ENCODE measurements around the gene COL6A2.

Gene COL6A2

GRCh38 chr21:46129846-46130651, 32.1 kb downstream of the COL6A2 start:
- H3K4me3 ChIP-seq (ENCODE audit: low read depth, low read length) = no peak overlapping the region
- H3K27me3 ChIP-seq (ENCODE audit: insufficient read depth, low read length) = no peaks in the 10 kb centered on the region
- H3K79me2 ChIP-seq (ENCODE audit: control insufficient read depth, insufficient read depth, low read length, unreplicated experiment) = no peaks in the 10 kb centered on the region
- no peak overlapping the region for H2AFZ ChIP-seq (ENCODE audit: low read length, unreplicated experiment)
- H3K36me3 ChIP-seq (ENCODE audit: insufficient read depth, low read length) = peaks cover 44% of the 10 kb centered on the region; the same call in 1 of the 2 replicates
- no peaks in the 10 kb centered on the region for H3K4me1 ChIP-seq (ENCODE audit: control insufficient read depth, insufficient read depth, low read length, unreplicated experiment)
- no peak overlapping the region for H3K27ac ChIP-seq (ENCODE audit: low read depth, low read length)

GRCh38 chr21:46130831-46131587, 33.1 kb downstream of the COL6A2 start:
- peaks cover 34% of the 10 kb centered on the region; the same call in 1 of the 2 replicates for H3K36me3 ChIP-seq (ENCODE audit: insufficient read depth, low read length)
- no peaks in the 10 kb centered on the region for H3K4me1 ChIP-seq (ENCODE audit: control insufficient read depth, insufficient read depth, low read length, unreplicated experiment)
- no peak overlapping the region for H3K4me3 ChIP-seq (ENCODE audit: low read depth, low read length)
- no peak overlapping the region for H2AFZ ChIP-seq (ENCODE audit: low read length, unreplicated experiment)
- H3K27me3 ChIP-seq (ENCODE audit: insufficient read depth, low read length) = no peaks in the 10 kb centered on the region
- H3K27ac ChIP-seq (ENCODE audit: low read depth, low read length) = no peak overlapping the region
- H3K79me2 ChIP-seq (ENCODE audit: control insufficient read depth, insufficient read depth, low read length, unreplicated experiment) = no peaks in the 10 kb centered on the region

- Histone ChIP-seq H3K36me3 (ENCODE audit: insufficient read depth, low read length) (peaks cover 29% of the 10 kb centered on the region; the same call in 1 of the 2 replicates), H3K4me1 (ENCODE audit: control insufficient read depth, insufficient read depth, low read length, unreplicated experiment) (no peaks in the 10 kb centered on the region), H3K79me2 (ENCODE audit: control insufficient read depth, insufficient read depth, low read length, unreplicated experiment) (no peaks in the 10 kb centered on the region), H3K27ac (ENCODE audit: low read depth, low read length) (no peak overlapping the region), H3K27me3 (ENCODE audit: insufficient read depth, low read length) (no peaks in the 10 kb centered on the region), H3K4me3 (ENCODE audit: low read depth, low read length) (no peak overlapping the region), H2AFZ (ENCODE audit: low read length, unreplicated experiment) (no peak overlapping the region)
Observed at GRCh38 chr21:46131588-46131837, 33.6 kb downstream of the COL6A2 start.

GRCh38 chr21:46131838-46132651, 34.1 kb downstream of the COL6A2 start:
- Histone ChIP-seq H2AFZ (ENCODE audit: low read length, unreplicated experiment) (no peak overlapping the region), H3K4me1 (ENCODE audit: control insufficient read depth, insufficient read depth, low read length, unreplicated experiment) (no peaks in the 10 kb centered on the region), H3K79me2 (ENCODE audit: control insufficient read depth, insufficient read depth, low read length, unreplicated experiment) (no peaks in the 10 kb centered on the region), H3K27ac (ENCODE audit: low read depth, low read length) (no peak overlapping the region), H3K27me3 (ENCODE audit: insufficient read depth, low read length) (no peaks in the 10 kb centered on the region), H3K4me3 (ENCODE audit: low read depth, low read length) (no peak overlapping the region), H3K36me3 (ENCODE audit: insufficient read depth, low read length) (peaks cover 29% of the 10 kb centered on the region; the same call in 1 of the 2 replicates)

GRCh38 chr21:46135782-46136395, 38.0 kb downstream of the COL6A2 start:
- Histone ChIP-seq H3K27me3 (ENCODE audit: insufficient read depth, low read length) (no peaks in the 10 kb centered on the region), H3K36me3 (ENCODE audit: insufficient read depth, low read length) (peaks cover 12% of the 10 kb centered on the region; the same call in 1 of the 2 replicates), H3K4me3 (ENCODE audit: low read depth, low read length) (no peak overlapping the region), H3K79me2 (ENCODE audit: control insufficient read depth, insufficient read depth, low read length, unreplicated experiment) (no peaks in the 10 kb centered on the region), H3K4me1 (ENCODE audit: control insufficient read depth, insufficient read depth, low read length, unreplicated experiment) (no peaks in the 10 kb centered on the region), H3K27ac (ENCODE audit: low read depth, low read length) (no peak overlapping the region), H2AFZ (ENCODE audit: low read length, unreplicated experiment) (no peak overlapping the region)

GRCh38 chr21:46136739-46137349, 38.9 kb downstream of the COL6A2 start:
- Histone ChIP-seq H2AFZ (ENCODE audit: low read length, unreplicated experiment) (no peak overlapping the region), H3K79me2 (ENCODE audit: control insufficient read depth, insufficient read depth, low read length, unreplicated experiment) (no peaks in the 10 kb centered on the region), H3K4me1 (ENCODE audit: control insufficient read depth, insufficient read depth, low read length, unreplicated experiment) (no peaks in the 10 kb centered on the region), H3K27me3 (ENCODE audit: insufficient read depth, low read length) (no peaks in the 10 kb centered on the region), H3K36me3 (ENCODE audit: insufficient read depth, low read length) (0 out of 2 replicates have a peak, but pooled peaks cover 4% of the 10 kb centered on the region), H3K27ac (ENCODE audit: low read depth, low read length) (no peak overlapping the region), H3K4me3 (ENCODE audit: low read depth, low read length) (no peak overlapping the region)

GRCh38 chr21:46137908-46138307, 40.0 kb downstream of the COL6A2 start:
- Histone ChIP-seq H3K27ac (ENCODE audit: low read depth, low read length) (no peak overlapping the region), H2AFZ (ENCODE audit: low read length, unreplicated experiment) (no peak overlapping the region), H3K27me3 (ENCODE audit: insufficient read depth, low read length) (no peaks in the 10 kb centered on the region)

GRCh38 chr21:46138383-46138970, 40.6 kb downstream of the COL6A2 start:
- Histone ChIP-seq H3K79me2 (ENCODE audit: control insufficient read depth, insufficient read depth, low read length, unreplicated experiment) (no peaks in the 10 kb centered on the region), H3K36me3 (ENCODE audit: insufficient read depth, low read length) (no peaks in the 10 kb centered on the region), H3K27ac (ENCODE audit: low read depth, low read length) (no peak overlapping the region), H3K4me1 (ENCODE audit: control insufficient read depth, insufficient read depth, low read length, unreplicated experiment) (no peaks in the 10 kb centered on the region), H3K4me3 (ENCODE audit: low read depth, low read length) (no peak overlapping the region), H2AFZ (ENCODE audit: low read length, unreplicated experiment) (no peak overlapping the region), H3K27me3 (ENCODE audit: insufficient read depth, low read length) (no peaks in the 10 kb centered on the region)

More at GRCh38 chr21:46137908-46138307, 40.0 kb downstream of the COL6A2 start:
- no peaks in the 10 kb centered on the region for H3K36me3 ChIP-seq (ENCODE audit: insufficient read depth, low read length)
- no peaks in the 10 kb centered on the region for H3K4me1 ChIP-seq (ENCODE audit: control insufficient read depth, insufficient read depth, low read length, unreplicated experiment)
- no peaks in the 10 kb centered on the region for H3K79me2 ChIP-seq (ENCODE audit: control insufficient read depth, insufficient read depth, low read length, unreplicated experiment)
- H3K4me3 ChIP-seq (ENCODE audit: low read depth, low read length) = no peak overlapping the region

- H3K4me1 ChIP-seq (ENCODE audit: control insufficient read depth, insufficient read depth, low read length, unreplicated experiment) = no peaks in the 10 kb centered on the region
- no peak overlapping the region for H2AFZ ChIP-seq (ENCODE audit: low read length, unreplicated experiment)
- no peaks in the 10 kb centered on the region for H3K79me2 ChIP-seq (ENCODE audit: control insufficient read depth, insufficient read depth, low read length, unreplicated experiment)
- no peaks in the 10 kb centered on the region for H3K36me3 ChIP-seq (ENCODE audit: insufficient read depth, low read length)
- no peak overlapping the region for H3K27ac ChIP-seq (ENCODE audit: low read depth, low read length)
- H3K4me3 ChIP-seq (ENCODE audit: low read depth, low read length) = no peak overlapping the region
- H3K27me3 ChIP-seq (ENCODE audit: insufficient read depth, low read length) = no peaks in the 10 kb centered on the region
Observed at GRCh38 chr21:46139686-46140085, 41.8 kb downstream of the COL6A2 start.

All from ACC112 (cell line).